ENCODE data around the gene CCNDBP1. TPM values are rescaled to one million over a fixed set of nuclear protein-coding genes. Genes with fewer than 3 reads are reported as not detected.

Gene CCNDBP1
- total RNA-seq, 1 donor from 2014 or later = 31.1 TPM

GRCh38 chr15:43184407-43185124, 637 bp upstream of the CCNDBP1 start:
- H3K36me3 Mint-ChIP-seq (ENCODE audit: low read depth, unreplicated experiment) = no peaks in the 10 kb centered on the region
- no peaks in the 10 kb centered on the region for H3K9me3 Mint-ChIP-seq (ENCODE audit: unreplicated experiment)
- TF ChIP-seq CTCF (IDR thresholded peaks at IDR 0.05; ENCODE audit: unreplicated experiment) = no peak
- H3K27me3 Mint-ChIP-seq (ENCODE audit: unreplicated experiment) = peaks cover 3% of the 10 kb centered on the region
- H3K27ac Mint-ChIP-seq (ENCODE audit: unreplicated experiment) = no peak overlapping the region
- H3K4me3 Mint-ChIP-seq (ENCODE audit: unreplicated experiment) = peak overlapping the region; percentile 91
- no peak for DNase-seq (ENCODE audit: low spot score)
- peaks cover 4% of the 10 kb centered on the region for H3K4me1 Mint-ChIP-seq (ENCODE audit: unreplicated experiment)

GRCh38 chr15:43186003-43186353, 775 bp downstream of the CCNDBP1 start:
- Mint-ChIP-seq H3K9me3 (ENCODE audit: unreplicated experiment) (no peaks in the 10 kb centered on the region), H3K4me3 (ENCODE audit: unreplicated experiment) (peak overlapping the region; percentile 96), H3K36me3 (ENCODE audit: low read depth, unreplicated experiment) (no peaks in the 10 kb centered on the region), H3K27ac (ENCODE audit: unreplicated experiment) (peak overlapping the region; percentile 55), H3K27me3 (ENCODE audit: unreplicated experiment) (peaks cover 3% of the 10 kb centered on the region), H3K4me1 (ENCODE audit: unreplicated experiment) (peaks cover 4% of the 10 kb centered on the region)
- no peak for TF ChIP-seq CTCF (IDR thresholded peaks at IDR 0.05; ENCODE audit: unreplicated experiment)
- DNase-seq (ENCODE audit: low spot score) = no peak

- H3K4me1 Mint-ChIP-seq (ENCODE audit: unreplicated experiment) = peaks cover 4% of the 10 kb centered on the region
- DNase-seq (ENCODE audit: low spot score) = no peak
- H3K4me3 Mint-ChIP-seq (ENCODE audit: unreplicated experiment) = no peak overlapping the region
- no peaks in the 10 kb centered on the region for H3K9me3 Mint-ChIP-seq (ENCODE audit: unreplicated experiment)
- H3K27ac Mint-ChIP-seq (ENCODE audit: unreplicated experiment) = no peak overlapping the region
- peaks cover 3% of the 10 kb centered on the region for H3K36me3 Mint-ChIP-seq (ENCODE audit: low read depth, unreplicated experiment)
- peaks cover 3% of the 10 kb centered on the region for H3K27me3 Mint-ChIP-seq (ENCODE audit: unreplicated experiment)
- TF ChIP-seq CTCF (IDR thresholded peaks at IDR 0.05; ENCODE audit: unreplicated experiment) = peak; percentile 55
Observed at GRCh38 chr15:43187544-43188155, 2.4 kb downstream of the CCNDBP1 start.

GRCh38 chr15:43189296-43189695, 4.1 kb downstream of the CCNDBP1 start:
- Mint-ChIP-seq H3K27me3 (ENCODE audit: unreplicated experiment) (peaks cover 3% of the 10 kb centered on the region), H3K9me3 (ENCODE audit: unreplicated experiment) (no peaks in the 10 kb centered on the region), H3K4me3 (ENCODE audit: unreplicated experiment) (no peak overlapping the region), H3K36me3 (ENCODE audit: low read depth, unreplicated experiment) (peaks cover 7% of the 10 kb centered on the region), H3K27ac (ENCODE audit: unreplicated experiment) (no peak overlapping the region), H3K4me1 (ENCODE audit: unreplicated experiment) (peaks cover 4% of the 10 kb centered on the region)
- no peak for DNase-seq (ENCODE audit: low spot score)
- no peak for TF ChIP-seq CTCF (IDR thresholded peaks at IDR 0.05; ENCODE audit: unreplicated experiment)

GRCh38 chr15:43190178-43190577, 5.0 kb downstream of the CCNDBP1 start:
- H3K4me3 Mint-ChIP-seq (ENCODE audit: unreplicated experiment) = no peak overlapping the region
- peaks cover 3% of the 10 kb centered on the region for H3K27me3 Mint-ChIP-seq (ENCODE audit: unreplicated experiment)
- TF ChIP-seq CTCF (IDR thresholded peaks at IDR 0.05; ENCODE audit: unreplicated experiment) = no peak
- peaks cover 4% of the 10 kb centered on the region for H3K4me1 Mint-ChIP-seq (ENCODE audit: unreplicated experiment)
- no peaks in the 10 kb centered on the region for H3K9me3 Mint-ChIP-seq (ENCODE audit: unreplicated experiment)
- peaks cover 7% of the 10 kb centered on the region for H3K36me3 Mint-ChIP-seq (ENCODE audit: low read depth, unreplicated experiment)
- no peak overlapping the region for H3K27ac Mint-ChIP-seq (ENCODE audit: unreplicated experiment)
- DNase-seq (ENCODE audit: low spot score) = no peak

Data from endothelial cell (in vitro differentiated cells).